Activated T-cell treated with anti-CD3 and anti-CD28 coated beads for 48 hours (primary cell): ENCODE results near the gene LTBP1.

Source experiments
- DNase-seq: peaks from one replicate; pipeline ENCODE4 v3.0.0-alpha.2; 2020; ENCODE audit warnings: low read depth

Gene LTBP1

GRCh38 chr2:33009249-33009648 lies 62.5 kb downstream of the LTBP1 start:
- DNase-seq = no peak

GRCh38 chr2:33011373-33011772 lies 64.6 kb downstream of the LTBP1 start:
- DNase-seq = no peak

- DNase-seq = no peak
Observed at GRCh38 chr2:33011941-33012340, 65.2 kb downstream of the LTBP1 start.

GRCh38 chr2:33013684-33014110 lies 66.9 kb downstream of the LTBP1 start:
- DNase-seq = no peak

GRCh38 chr2:33014268-33014667 lies 67.5 kb downstream of the LTBP1 start:
- DNase-seq = no peak

GRCh38 chr2:33015421-33016142 lies 68.8 kb downstream of the LTBP1 start:
- DNase-seq = no peak

GRCh38 chr2:33018271-33018670 lies 71.5 kb downstream of the LTBP1 start:
- DNase-seq = no peak

GRCh38 chr2:33019796-33020195 lies 73.0 kb downstream of the LTBP1 start:
- DNase-seq = no peak

GRCh38 chr2:33020883-33021282 lies 74.1 kb downstream of the LTBP1 start:
- DNase-seq = no peak

- no peak for DNase-seq
Observed at GRCh38 chr2:33021542-33022227, 74.9 kb downstream of the LTBP1 start.

- no peak for DNase-seq
Observed at GRCh38 chr2:33022395-33022985, 75.7 kb downstream of the LTBP1 start.

- DNase-seq = no peak
Observed at GRCh38 chr2:33022989-33023727, 76.4 kb downstream of the LTBP1 start.

- no peak for DNase-seq
Observed at GRCh38 chr2:33023728-33024500, 77.2 kb downstream of the LTBP1 start.

- DNase-seq = no peak
Observed at GRCh38 chr2:33024758-33025157, 78.0 kb downstream of the LTBP1 start.

- no peak for DNase-seq
Observed at GRCh38 chr2:33029459-33029858, 82.7 kb downstream of the LTBP1 start.

- DNase-seq = no peak
Observed at GRCh38 chr2:33029926-33030325, 83.2 kb downstream of the LTBP1 start.

GRCh38 chr2:33030326-33030725 lies 83.6 kb downstream of the LTBP1 start:
- DNase-seq = no peak

- no peak for DNase-seq
Observed at GRCh38 chr2:33032245-33032644, 85.5 kb downstream of the LTBP1 start.

GRCh38 chr2:33033606-33034081 lies 86.9 kb downstream of the LTBP1 start:
- DNase-seq = no peak

GRCh38 chr2:33034784-33035183 lies 88.0 kb downstream of the LTBP1 start:
- DNase-seq = no peak

- DNase-seq = no peak
Observed at GRCh38 chr2:33038230-33038629, 91.5 kb downstream of the LTBP1 start.

- no peak for DNase-seq
Observed at GRCh38 chr2:33038799-33039198, 92.0 kb downstream of the LTBP1 start.
